HUDEP-2 (cell line): Measurements from ENCODE around the gene NTRK2.

Experiments used
- DNase-seq, 76 experiments: peaks; one replicate each; lab custom pipeline; 2025; ENCODE audit not compliant: unreplicated experiment in 76 of 76; lab: John Stamatoyannopoulos, UW

NTRK2 gene

DNA sequence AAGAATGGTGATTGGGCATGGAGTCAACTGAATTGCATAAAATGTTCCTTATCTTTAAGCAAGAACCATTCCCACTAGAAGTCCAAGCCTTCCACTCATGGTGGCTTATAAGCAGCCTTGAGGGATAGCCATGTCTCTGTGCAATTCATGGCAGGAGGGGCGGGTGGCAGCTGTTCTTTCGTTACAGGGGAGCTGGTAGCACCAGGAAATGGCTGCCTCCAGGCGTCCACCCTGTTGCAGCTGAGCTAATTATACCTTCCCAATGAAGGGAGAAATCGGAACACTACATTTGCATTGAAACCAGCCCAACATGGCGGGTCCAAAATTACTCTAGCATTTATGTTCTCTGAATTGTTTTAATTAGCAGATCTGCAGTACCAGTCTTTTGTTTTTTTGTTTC lies 289.8 kb downstream of the NTRK2 start:
- DNase-seq, result no peak

DNA sequence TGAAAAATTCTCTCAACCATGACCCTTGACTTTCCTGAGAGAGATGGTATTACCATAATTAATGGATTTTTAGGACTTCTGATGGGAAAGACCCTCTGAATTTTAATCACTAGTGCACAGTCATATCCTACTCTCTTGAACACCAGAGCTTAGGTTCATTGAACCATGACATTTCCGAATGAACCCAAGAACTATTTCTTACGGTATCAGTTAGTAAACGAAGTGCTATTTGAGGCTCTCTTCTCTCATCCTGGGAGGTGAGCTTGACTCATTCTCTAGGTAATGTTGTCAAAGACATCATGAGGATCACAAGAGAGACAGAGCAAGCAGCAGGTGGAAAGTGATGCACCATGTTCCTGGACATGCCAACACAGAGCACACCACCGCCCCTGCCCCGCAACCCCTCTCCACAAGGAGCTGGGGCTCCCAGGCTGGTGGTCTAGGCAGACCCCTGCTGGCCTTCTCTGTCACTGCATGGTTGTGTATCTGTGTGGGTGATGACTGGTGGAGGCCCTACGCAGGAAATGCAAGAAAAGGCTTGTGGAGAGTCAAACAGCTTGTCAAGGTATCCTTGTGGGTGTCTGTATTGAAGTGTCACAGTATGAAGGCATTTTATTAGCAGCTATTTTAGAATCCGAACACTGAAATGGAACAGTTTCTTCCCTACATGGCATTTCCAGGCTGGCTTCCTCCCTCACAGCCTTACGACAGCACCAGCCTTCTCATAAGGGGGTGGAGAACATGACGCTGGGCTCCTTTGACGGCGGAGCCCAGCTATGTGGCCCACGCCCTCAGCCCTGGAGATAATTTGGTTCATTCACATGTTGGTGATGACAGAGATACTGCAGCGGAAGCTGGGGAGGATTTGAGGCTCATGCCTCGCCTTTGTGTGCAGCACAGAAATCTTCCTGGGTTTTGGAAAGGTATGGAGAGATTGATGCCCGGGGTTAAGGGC lies 297.6 kb downstream of the NTRK2 start:
- DNase-seq, result no peak

DNA sequence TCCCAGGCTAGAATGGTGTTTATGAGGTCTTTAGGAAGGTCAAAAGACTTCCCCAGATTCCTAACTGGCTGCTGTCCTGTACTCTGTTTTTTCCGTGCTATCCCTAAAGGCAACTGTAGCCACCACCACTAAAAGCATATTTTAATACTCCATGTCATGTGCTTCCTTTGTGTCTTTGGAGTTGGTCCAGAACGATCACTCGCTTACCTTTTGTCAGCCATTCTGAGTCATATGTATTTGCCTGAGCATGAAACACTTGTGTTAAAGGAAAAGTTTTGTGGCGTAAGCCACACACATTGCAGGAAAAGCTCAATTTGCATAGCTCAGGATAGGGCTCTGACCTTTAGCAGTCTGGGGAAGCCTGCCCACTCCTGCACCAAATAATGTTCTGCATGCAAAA lies 299.6 kb downstream of the NTRK2 start:
- no peak for DNase-seq

DNA sequence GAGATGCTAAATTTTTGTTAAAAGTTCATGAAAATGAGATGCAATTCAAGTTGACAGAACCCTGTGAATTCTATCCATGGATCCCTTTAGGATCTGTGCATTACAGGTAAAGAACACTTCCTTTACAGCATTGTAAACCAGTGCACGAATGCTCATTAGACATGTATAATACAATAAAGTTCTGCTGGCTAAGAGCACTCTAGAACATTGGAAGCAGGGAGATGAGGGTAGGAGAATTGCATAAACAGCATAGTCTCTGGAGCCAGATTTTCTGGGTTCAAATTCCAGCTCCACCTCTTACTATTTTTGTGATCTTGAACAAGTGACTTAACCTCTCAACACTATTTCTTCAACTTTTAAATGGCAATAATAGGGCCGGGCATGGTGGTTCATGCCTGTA lies 300.2 kb downstream of the NTRK2 start:
- no peak for DNase-seq

DNA sequence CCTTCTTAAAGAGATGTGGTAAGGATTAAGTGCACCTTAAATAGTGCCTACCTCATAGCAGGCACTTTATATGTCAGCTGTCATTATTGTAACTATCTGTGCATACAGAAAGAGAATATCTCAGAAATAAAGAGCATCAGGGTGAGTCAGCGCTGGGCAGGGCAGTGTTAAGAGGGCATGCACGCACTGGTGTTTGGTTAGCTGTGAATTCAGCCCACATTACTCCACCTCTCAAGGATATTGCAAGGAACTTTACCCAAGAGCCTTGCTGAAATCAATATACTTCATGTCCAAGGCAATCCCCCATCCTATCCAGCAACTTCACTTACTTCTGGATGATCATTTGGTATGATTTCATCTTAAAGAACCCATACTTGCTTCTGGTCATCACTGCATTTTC lies 300.9 kb downstream of the NTRK2 start:
- DNase-seq, result no peak

DNA sequence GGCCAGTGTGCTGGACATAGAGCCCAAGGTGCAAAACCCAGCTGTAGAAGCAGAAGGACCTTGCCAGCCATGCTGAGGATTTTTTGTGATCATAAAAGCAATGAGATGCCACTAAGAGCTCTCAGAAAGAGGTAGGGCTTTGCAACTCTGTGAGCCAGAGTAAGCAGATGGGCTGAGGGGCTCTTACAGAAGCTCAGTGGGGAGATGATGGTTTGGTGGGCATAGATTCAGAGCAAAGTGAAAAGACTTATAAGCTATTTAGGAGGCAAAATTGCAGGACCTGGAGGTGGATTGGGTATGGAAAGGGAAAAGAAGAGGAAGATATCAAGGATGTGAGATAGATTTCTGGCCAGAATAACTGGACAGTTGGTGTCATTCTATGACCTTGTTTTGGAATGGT lies 302.0 kb downstream of the NTRK2 start:
- no peak for DNase-seq

GRCh38 chr9:84974258-84974657 lies 304.7 kb downstream of the NTRK2 start:
- DNase-seq, result no peak

DNA sequence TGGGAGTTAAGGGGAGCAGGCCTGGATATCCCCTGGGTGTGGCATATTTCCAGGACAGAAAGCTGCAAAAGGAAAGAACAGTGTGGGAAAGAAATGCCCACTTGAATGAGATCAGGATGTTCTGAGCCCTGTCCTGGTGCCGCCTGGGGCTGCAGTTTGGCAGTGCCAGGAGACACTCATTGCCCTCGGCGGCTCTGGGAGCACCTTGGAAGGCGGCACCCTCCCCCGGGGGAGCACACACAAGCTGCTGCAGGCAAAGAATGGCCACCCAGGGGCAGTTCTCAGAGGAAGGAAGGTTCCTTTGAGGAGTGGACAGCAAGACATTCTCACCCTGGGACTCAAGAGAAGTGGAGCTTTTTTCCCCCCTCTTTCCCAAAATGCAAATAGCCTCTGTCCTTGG lies 305.3 kb downstream of the NTRK2 start:
- DNase-seq, result no peak

DNA sequence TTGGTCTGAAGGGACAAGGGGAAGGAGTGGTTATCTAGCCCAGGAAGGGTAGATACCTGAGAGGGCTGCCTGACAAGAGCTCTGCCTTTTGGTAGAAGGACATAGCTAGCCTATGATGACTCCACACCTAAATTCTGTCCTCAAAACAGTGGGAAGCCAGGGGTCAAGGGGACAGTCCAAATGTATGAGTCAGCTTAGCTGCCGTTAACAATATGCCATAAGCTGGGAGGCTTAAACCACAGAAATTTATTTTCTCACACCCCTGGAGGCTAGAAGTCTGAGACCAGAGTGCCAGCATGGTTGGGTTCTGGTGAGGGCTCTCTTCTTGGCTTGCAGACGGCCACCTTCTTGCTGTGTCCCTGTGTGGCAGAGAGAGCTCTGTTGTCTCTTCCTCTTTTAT lies 306.4 kb downstream of the NTRK2 start:
- no peak for DNase-seq

- DNase-seq, result no peak
These were observed 309.1 kb downstream of the NTRK2 start for GRCh38 chr9:84978661-84979060.

DNA sequence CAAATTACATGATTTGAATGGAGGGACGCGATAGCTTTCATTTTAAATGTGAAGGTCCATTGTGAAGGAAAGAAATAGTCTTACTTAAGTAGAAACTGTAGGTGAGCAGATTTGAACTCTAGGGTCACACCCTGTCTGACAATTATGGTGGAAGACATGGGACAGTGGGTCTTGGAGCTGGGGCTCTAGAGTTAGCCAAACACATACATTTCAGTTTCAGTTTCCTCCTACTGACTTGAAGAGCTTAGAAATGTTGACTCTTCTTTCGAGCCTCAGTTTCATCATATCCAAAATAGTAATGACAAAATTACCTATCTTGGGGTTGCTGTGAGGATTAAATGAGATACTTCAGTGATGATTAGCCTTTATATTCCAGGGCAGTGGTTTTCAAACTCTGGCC lies 314.2 kb downstream of the NTRK2 start:
- no peak for DNase-seq

DNA sequence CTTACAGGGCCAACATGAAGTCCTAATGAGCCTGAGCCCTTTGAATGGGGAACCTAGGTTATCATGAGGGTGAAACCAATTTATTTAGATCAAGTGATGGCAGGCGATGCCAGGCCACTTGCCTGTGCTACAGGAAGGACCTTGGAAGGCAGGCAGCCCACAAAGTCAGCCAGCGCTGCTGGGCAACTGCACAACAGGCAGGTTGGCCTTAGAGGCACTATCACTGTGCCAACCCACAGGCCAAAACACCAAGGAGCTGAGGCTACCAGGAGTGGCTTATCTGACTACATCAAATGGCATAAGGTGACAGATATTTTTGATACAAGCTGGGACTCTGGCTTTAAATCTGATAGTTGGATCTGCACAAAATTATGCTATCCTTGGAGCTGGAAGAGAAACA lies 319.1 kb downstream of the NTRK2 start:
- no peak for DNase-seq

DNA sequence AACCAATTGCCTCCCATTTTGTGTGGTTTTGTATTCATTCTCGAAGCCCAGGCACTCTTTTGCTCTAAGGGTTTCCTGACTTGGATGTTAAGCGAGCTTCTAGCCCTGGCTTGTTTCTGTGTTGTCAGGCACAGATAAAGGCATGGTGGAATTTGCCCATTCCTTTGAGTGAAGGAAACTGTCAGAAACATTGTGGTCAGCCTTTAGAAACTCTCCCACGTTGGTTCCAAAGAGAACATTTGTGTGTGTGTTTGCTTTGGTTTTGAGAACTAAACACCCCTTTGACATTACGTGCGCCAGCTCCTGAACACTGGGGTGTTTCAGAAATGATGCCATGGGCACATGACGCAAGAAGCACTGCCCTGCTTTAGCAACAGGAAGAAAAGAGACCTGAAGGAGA lies 320.9 kb downstream of the NTRK2 start:
- DNase-seq, result no peak

DNA sequence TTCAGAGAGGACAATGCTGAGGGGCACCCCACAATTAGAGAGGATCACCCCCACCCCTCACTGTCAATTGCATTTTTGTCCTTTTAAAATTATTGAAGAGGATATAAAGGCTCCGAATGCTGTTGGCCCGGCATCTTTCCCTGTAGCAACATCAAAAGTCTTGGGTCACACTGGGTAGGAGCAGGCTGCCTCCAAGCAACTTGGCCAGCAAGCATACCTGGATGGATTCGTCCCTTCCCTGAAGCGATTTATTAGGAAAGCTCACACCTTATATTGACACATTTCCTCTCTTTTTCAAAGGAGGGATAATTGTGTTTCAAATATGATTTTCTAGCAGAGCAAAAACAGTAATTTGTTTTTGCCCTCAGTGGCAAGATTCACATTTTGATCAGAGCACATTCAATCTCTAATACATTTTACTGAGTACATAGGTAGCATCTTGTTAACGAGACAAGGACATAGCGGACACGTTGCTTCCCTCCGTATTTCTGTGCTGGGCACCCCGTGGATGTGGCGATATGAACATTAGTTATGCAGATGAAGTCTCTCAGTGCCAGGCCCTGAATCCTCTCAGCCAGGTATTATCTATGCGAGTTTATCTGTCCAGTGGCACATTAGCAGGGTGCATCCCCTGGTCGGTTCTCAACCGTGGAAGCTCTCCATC lies 321.5 kb downstream of the NTRK2 start:
- no peak for DNase-seq

DNA sequence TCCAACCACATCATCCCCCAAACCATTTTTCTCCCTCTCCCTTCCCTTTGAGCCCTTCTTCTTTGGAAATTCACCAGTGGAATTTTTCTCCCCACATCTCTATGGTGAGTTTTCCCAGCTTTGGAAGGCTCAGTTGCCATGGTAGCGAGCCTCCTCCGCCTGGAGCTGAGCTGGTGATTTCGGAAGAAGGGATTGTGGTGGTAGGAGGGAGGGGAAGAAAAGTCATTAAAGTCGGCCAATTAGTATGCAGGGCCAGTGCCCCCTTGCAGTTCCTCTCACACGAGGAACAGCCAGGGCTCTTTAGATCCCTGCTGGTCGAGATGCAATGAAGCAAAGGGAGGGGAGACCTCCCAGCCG lies 322.0 kb downstream of the NTRK2 start:
- DNase-seq, result no peak

GRCh38 chr9:84992381-84992780 lies 322.9 kb downstream of the NTRK2 start:
- no peak for DNase-seq

- no peak for DNase-seq
These were observed 323.6 kb downstream of the NTRK2 start for GRCh38 chr9:84993105-84993504.

DNA sequence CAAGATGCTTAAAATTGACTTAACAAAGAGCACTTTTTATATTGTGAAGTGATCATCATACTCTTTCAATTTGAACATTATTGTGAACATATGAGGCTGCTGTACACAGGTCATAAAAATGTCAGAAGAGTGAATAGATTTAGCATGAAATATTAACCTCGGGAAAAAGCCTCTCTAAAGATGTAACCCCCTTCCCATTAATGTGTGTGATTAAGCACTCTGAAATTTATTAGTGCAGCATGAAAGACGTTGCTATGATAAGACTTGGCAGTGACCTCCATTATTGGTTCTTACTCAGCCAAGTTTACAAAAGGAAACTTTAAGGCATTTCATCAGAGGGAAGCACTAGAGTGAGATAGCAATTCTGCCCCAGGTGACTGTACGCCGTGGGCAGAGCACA lies 326.5 kb downstream of the NTRK2 start:
- no peak for DNase-seq

DNA sequence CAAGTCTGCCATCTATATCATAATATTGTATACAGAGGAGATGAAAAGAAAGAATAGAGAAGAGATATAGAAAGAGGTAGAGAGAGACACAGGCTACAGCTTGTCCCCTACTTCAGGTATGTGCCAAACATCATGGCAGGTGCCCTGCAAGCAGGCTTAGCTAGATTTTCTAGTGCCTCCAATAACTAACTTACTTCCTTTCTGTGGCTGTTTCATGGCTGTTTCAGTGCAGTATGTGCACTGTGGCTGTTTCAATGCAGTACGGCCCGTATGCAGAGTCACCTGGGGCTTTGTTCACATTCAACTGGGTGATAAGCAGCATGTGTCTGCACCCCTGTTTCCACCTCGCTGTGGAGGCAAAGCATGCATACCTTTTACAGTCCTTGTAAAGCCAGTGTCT lies 327.2 kb downstream of the NTRK2 start:
- DNase-seq, result no peak

GRCh38 chr9:84997472-84997871 lies 327.9 kb downstream of the NTRK2 start:
- no peak for DNase-seq

GRCh38 chr9:84998639-84999038 lies 329.1 kb downstream of the NTRK2 start:
- DNase-seq, result no peak

- no peak for DNase-seq
These were observed 330.3 kb downstream of the NTRK2 start for GRCh38 chr9:84999788-85000187.
